Measurements from ENCODE around the gene AURKAIP1. TPM values are rescaled to one million over a fixed set of nuclear protein-coding genes. Genes with fewer than 3 reads are reported as not detected.

AURKAIP1 gene
- polyA plus RNA-seq, 1 donor from 2014 or later = 104 TPM

DNA sequence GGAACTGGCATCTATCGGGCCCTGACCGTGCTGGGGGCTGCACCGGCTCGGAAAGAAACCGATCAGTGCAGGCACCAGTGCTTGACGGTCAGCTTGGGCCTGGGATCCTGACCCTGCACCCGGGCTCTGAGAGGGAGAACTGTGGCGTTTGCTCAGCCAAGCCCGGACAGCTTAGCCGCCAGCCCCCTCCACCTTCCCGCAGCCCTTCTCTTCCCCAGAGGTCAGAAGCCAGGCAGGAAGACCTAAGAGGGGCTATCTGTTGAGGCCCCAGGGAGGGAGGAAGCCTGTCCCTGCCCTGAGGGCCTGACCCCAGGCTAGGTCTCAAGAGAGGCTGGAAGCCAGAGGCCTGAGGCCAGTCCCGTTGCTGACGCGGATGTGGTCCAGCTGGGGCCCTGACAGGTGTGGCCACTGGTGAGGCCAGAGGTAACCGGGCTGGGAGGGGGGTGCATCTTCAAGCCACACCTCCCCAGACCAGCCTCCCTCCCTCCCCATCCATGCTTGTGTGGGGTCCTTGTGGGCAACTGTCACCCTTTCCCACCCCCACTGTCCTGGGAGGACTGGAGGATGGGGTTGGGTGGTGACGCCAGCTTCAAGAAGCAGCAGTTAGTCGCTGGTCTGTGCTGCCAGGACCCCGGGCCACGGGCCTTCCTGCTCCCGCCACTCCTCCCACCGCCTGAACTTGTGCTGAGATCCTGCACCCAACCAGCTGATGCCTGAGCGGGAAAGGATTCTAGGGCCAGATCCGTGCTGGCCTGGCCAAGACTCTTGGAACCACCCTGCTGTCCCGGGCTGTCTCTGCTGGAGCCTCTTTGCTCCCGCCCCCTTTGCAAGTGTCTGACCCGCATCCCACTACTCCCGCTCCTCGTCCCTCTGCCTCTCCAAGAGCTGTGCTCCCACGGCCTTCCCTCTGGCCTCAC lies 23.2 kb downstream of the AURKAIP1 start:
- Histone ChIP-seq H3K9me3 (ENCODE audit: low read length) (no peaks in the 10 kb centered on the region), H3K27me3 (ENCODE audit: insufficient read depth, low read depth, low read length) (peaks cover 26% of the 10 kb centered on the region), H3K79me2 (replicated peaks; ENCODE audit: insufficient read depth, low read length) (peaks cover 12% of the 10 kb centered on the region), H3F3A (ENCODE audit: insufficient read depth, low read length, poor library complexity, severe bottlenecking) (no peaks in the 10 kb centered on the region), H3K27ac (ENCODE audit: low read length) (no peak overlapping the region), H3K4me3 (ENCODE audit: low read length) (peak overlapping the region; percentile 18), H3K9me2 (ENCODE audit: insufficient read depth, low read length) (no peaks in the 10 kb centered on the region), H4K20me1 (ENCODE audit: insufficient read depth) (peaks cover 4% of the 10 kb centered on the region), H3K4me2 (ENCODE audit: low read length) (no peak overlapping the region), H3K9ac (ENCODE audit: low read length) (peak overlapping the region; percentile 7), H3K36me3 (ENCODE audit: insufficient read depth, low read length) (no peaks in the 10 kb centered on the region), H2AFZ (ENCODE audit: low read depth, low read length) (no peak overlapping the region)
- TF ChIP-seq POLR2AphosphoS5 (IDR thresholded peaks at IDR 0.05) (no peak), EZH2 (IDR thresholded peaks at IDR 0.05; ENCODE audit: borderline replicate concordance, insufficient read depth, low read length, poor library complexity, severe bottlenecking) (no peak), SMC3 (conservative IDR thresholded peaks at IDR 0.05; ENCODE audit: poor library complexity) (no peak), EP300 (conservative IDR thresholded peaks at IDR 0.05; ENCODE audit: poor library complexity, severe bottlenecking) (no peak), RAD21 (conservative IDR thresholded peaks at IDR 0.05) (no peak), TAF1 (IDR thresholded peaks at IDR 0.05; ENCODE audit: low read depth) (no peak), MXI1 (conservative IDR thresholded peaks at IDR 0.05; ENCODE audit: poor library complexity, severe bottlenecking) (no peak)
- TF ChIP-seq, protein P1, sequence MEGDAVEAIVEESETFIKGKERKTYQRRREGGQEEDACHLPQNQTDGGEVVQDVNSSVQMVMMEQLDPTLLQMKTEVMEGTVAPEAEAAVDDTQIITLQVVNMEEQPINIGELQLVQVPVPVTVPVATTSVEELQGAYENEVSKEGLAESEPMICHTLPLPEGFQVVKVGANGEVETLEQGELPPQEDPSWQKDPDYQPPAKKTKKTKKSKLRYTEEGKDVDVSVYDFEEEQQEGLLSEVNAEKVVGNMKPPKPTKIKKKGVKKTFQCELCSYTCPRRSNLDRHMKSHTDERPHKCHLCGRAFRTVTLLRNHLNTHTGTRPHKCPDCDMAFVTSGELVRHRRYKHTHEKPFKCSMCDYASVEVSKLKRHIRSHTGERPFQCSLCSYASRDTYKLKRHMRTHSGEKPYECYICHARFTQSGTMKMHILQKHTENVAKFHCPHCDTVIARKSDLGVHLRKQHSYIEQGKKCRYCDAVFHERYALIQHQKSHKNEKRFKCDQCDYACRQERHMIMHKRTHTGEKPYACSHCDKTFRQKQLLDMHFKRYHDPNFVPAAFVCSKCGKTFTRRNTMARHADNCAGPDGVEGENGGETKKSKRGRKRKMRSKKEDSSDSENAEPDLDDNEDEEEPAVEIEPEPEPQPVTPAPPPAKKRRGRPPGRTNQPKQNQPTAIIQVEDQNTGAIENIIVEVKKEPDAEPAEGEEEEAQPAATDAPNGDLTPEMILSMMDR (IDR thresholded peaks at IDR 0.05; ENCODE audit: poor library complexity, severe bottlenecking) = no peak
- TF ChIP-seq, protein P2, sequence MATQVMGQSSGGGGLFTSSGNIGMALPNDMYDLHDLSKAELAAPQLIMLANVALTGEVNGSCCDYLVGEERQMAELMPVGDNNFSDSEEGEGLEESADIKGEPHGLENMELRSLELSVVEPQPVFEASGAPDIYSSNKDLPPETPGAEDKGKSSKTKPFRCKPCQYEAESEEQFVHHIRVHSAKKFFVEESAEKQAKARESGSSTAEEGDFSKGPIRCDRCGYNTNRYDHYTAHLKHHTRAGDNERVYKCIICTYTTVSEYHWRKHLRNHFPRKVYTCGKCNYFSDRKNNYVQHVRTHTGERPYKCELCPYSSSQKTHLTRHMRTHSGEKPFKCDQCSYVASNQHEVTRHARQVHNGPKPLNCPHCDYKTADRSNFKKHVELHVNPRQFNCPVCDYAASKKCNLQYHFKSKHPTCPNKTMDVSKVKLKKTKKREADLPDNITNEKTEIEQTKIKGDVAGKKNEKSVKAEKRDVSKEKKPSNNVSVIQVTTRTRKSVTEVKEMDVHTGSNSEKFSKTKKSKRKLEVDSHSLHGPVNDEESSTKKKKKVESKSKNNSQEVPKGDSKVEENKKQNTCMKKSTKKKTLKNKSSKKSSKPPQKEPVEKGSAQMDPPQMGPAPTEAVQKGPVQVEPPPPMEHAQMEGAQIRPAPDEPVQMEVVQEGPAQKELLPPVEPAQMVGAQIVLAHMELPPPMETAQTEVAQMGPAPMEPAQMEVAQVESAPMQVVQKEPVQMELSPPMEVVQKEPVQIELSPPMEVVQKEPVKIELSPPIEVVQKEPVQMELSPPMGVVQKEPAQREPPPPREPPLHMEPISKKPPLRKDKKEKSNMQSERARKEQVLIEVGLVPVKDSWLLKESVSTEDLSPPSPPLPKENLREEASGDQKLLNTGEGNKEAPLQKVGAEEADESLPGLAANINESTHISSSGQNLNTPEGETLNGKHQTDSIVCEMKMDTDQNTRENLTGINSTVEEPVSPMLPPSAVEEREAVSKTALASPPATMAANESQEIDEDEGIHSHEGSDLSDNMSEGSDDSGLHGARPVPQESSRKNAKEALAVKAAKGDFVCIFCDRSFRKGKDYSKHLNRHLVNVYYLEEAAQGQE (IDR thresholded peaks at IDR 0.05; ENCODE audit: borderline replicate concordance) = no peak

DNA sequence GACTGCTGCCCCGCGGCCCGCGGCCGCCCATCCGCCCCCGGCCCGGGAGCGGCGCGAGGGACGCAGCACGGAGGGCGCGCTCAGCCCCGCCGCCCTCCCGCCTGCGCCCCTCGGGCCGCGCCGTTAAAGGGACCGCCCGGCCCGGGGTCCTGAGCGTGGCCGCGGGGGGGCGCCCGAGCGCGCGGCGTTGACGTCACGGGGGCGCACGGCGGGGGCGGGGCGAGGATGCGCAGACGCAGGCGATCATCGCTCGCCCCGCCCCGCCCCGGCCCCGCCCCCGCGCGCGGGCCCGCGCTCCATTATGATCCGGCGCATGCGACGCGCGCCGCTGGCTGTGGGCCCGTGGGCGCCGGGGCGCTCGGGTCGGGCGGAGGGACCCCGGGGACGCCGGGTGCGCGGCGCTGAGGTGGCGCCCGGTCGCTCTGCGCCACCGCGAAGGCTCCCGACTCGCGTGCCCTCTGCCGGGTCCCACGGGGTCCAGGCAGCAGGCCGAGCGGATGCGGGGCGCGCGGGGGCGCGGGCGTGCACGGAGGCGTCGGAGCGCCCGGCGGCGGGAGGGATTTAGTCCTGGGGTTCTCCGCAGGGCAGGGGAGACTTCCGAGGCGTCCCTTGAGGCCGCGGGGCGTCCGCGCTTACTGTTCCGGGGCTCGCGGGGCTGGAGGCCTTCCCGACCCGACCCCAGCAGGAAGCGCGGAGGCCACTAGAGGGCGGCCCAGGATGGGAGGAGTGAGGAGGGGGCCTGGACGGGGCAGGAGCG lies 25.6 kb downstream of the AURKAIP1 start, which contains the start of gene DVL1:
Gene DVL1, minus strand, starts transcription at position 163 of the 757 bp plus-strand sequence. CDS start 353 bp downstream, outside the sequence.
- Histone ChIP-seq H3K27ac (ENCODE audit: low read length) (peak within 1 kb of the TSS; percentile 75), H4K20me1 (ENCODE audit: insufficient read depth) (peaks cover 13% of the 10 kb centered on the region), H3K4me3 (ENCODE audit: low read length) (peak within 1 kb of the TSS; percentile 82), H3K9me2 (ENCODE audit: insufficient read depth, low read length) (no peaks in the 10 kb centered on the region), H3K9me3 (ENCODE audit: low read length) (no peaks in the 10 kb centered on the region), H3K27me3 (ENCODE audit: insufficient read depth, low read depth, low read length) (peaks cover 17% of the 10 kb centered on the region), H2AFZ (ENCODE audit: low read depth, low read length) (no peak within 1 kb of the TSS), H3F3A (ENCODE audit: insufficient read depth, low read length, poor library complexity, severe bottlenecking) (no peaks in the 10 kb centered on the region), H3K36me3 (ENCODE audit: insufficient read depth, low read length) (no peaks in the 10 kb centered on the region), H3K79me2 (replicated peaks; ENCODE audit: insufficient read depth, low read length) (peaks cover 12% of the 10 kb centered on the region), H3K9ac (ENCODE audit: low read length) (peak within 1 kb of the TSS; percentile 81), H3K4me2 (ENCODE audit: low read length) (peak within 1 kb of the TSS; percentile 89)
- TF ChIP-seq MXI1 (conservative IDR thresholded peaks at IDR 0.05; ENCODE audit: poor library complexity, severe bottlenecking) (peak; percentile 67), POLR2AphosphoS5 (IDR thresholded peaks at IDR 0.05) (peak; percentile 63), RAD21 (conservative IDR thresholded peaks at IDR 0.05) (peak; percentile 45), EP300 (conservative IDR thresholded peaks at IDR 0.05; ENCODE audit: poor library complexity, severe bottlenecking) (peak; percentile 49), TAF1 (IDR thresholded peaks at IDR 0.05; ENCODE audit: low read depth) (no peak), EZH2 (IDR thresholded peaks at IDR 0.05; ENCODE audit: borderline replicate concordance, insufficient read depth, low read length, poor library complexity, severe bottlenecking) (no peak), SMC3 (conservative IDR thresholded peaks at IDR 0.05; ENCODE audit: poor library complexity) (peak; percentile 66)
- TF ChIP-seq, protein P2 (IDR thresholded peaks at IDR 0.05; ENCODE audit: borderline replicate concordance) = no peak
- TF ChIP-seq, protein P1 (IDR thresholded peaks at IDR 0.05; ENCODE audit: poor library complexity, severe bottlenecking) = peak; percentile 78

Measured in neural cell (in vitro differentiated cells).